HCT116 (cell line): Measurements from ENCODE around the gene PRRG2. TPM values are rescaled to one million over a fixed set of nuclear protein-coding genes. Genes with fewer than 3 reads are reported as not detected.

ENCODE experiments used
- ATAC-seq: fragments of 200-7000 bp; cut with Tn5 transposase; 2 replicates; pipeline ENCODE4 v1.9.1; 2020; ENCODE audit warnings: mild to moderate bottlenecking, moderate library complexity
- BruUV-seq: library from RNA; stranded (reverse); fragments of 400-500 nt; replicated peaks from 2 replicates; lab custom pipeline; 2021; lab: Mats Ljungman, UMichigan
- CTCF ChIA-PET: fragments of 300-600 bp; sonication (Branson Sonifier 250); formaldehyde crosslinking; loops from one replicate; lab custom pipeline; 2021; ENCODE audit warnings: antibody characterized with exemption; lab: Charles Lee
- POLR2A ChIA-PET: fragments of 300-600, 350-600 bp; sonication (Branson Sonifier 250); formaldehyde crosslinking; loops from one replicate; lab custom pipeline; 2021; ENCODE audit warnings: antibody characterized with exemption; lab: Charles Lee
- RAD21 ChIA-PET, 2 experiments: fragments of 300-600 bp; sonication (Branson Sonifier 250); formaldehyde crosslinking; loops; one replicate each; lab custom pipeline; 2023; ENCODE audit warnings: low total read pairs in 2 of 2; ENCODE audit not compliant: uncharacterized antibody in 2 of 2, unreplicated experiment in 2 of 2, low non-redundant PET in 1 of 2; lab: Charles Lee
- DNase-seq: peaks from one replicate; pipeline ENCODE4 v3.0.0-alpha.2; 2010; ENCODE audit warnings: low read depth, low spot score
- H2AFZ ChIP-seq: fragments of 200-600 bp; shearing (Covaris generic), sonication (generic); 2 replicates; pipeline ENCODE4 v1.6.1; 2017; ENCODE audit warnings: low read depth, mixed run types, mixed read lengths, antibody characterized with exemption, low read length; ENCODE audit not compliant: poor library complexity, severe bottlenecking
- H3K27ac ChIP-seq: 2 replicates; pipeline ENCODE4 v1.5.1; 2012; ENCODE audit warnings: low read depth, low read length
- H3K27me3 ChIP-seq: fragments of 200-600 bp; sonication (generic); 2 replicates; pipeline ENCODE4 v1.6.1; 2016; ENCODE audit warnings: mixed run types, low read length, mixed read lengths; ENCODE audit not compliant: insufficient read depth
- H3K36me3 ChIP-seq, 2 experiments: fragments of 200-500 bp in 1 of 2; fragments of 200-600 bp in 1 of 2; sonication (Bioruptor generic) in 1 of 2; sonication (generic) in 1 of 2; 2 replicates each; pipeline versions ENCODE4 v1.5.1 to v1.6.1; 2014 to 2016; ENCODE audit warnings: low read length in 2 of 2, inconsistent platforms in 1 of 2, mixed read lengths in 1 of 2, mixed run types in 1 of 2; ENCODE audit not compliant: insufficient read depth in 2 of 2, control insufficient read depth in 1 of 2
- H3K4me1 ChIP-seq, 2 experiments: fragments of 200-600 bp in 1 of 2; sonication (generic) in 1 of 2; 2 replicates each; pipeline versions ENCODE4 v1.5.1 to v1.6.1; 2012 to 2017; ENCODE audit warnings: low read length in 2 of 2, inconsistent platforms in 1 of 2, mild to moderate bottlenecking in 1 of 2, mixed read lengths in 1 of 2, mixed run types in 1 of 2, moderate library complexity in 1 of 2; ENCODE audit not compliant: insufficient read depth in 2 of 2, control insufficient read depth in 1 of 2
- H3K4me2 ChIP-seq: fragments of 200-600 bp; sonication (generic); 2 replicates; pipeline ENCODE4 v1.6.1; 2017; ENCODE audit warnings: mixed run types, low read length, mixed read lengths
- H3K4me3 ChIP-seq, 2 experiments: fragments of 200-600 bp in 1 of 2; sonication (generic) in 1 of 2; replicated peaks in 1 of 2; 2 replicates each; pipeline ENCODE4 v1.5.1; 2011 to 2016; ENCODE audit warnings: low read length in 2 of 2, control low read depth in 1 of 2, low read depth in 1 of 2, mild to moderate bottlenecking in 1 of 2, mixed read lengths in 1 of 2, mixed run types in 1 of 2
- H3K79me2 ChIP-seq: fragments of 200-600 bp; sonication (generic); 2 replicates; pipeline ENCODE4 v1.6.1; 2017; ENCODE audit warnings: mild to moderate bottlenecking, mixed run types, low read length, moderate library complexity, mixed read lengths; ENCODE audit not compliant: insufficient read depth
- H3K9ac ChIP-seq: fragments of 200-600 bp; sonication (generic); 2 replicates; pipeline ENCODE4 v1.6.1; 2016; ENCODE audit warnings: low read length, mixed read lengths
- H3K9me2 ChIP-seq: fragments of 200-600 bp; sonication (generic), shearing (Covaris generic); 2 replicates; pipeline ENCODE4 v1.6.1; 2017; ENCODE audit warnings: mixed run types, mild to moderate bottlenecking, moderate library complexity; ENCODE audit not compliant: insufficient read depth
- H3K9me3 ChIP-seq, 2 experiments: fragments of 200-500 bp in 1 of 2; fragments of 200-600 bp in 1 of 2; sonication (Bioruptor generic) in 1 of 2; sonication (generic) in 1 of 2; 2 replicates each; pipeline ENCODE4 v1.6.1; 2014 to 2017; ENCODE audit warnings: low read length in 2 of 2, mixed read lengths in 2 of 2, inconsistent platforms in 1 of 2, low read depth in 1 of 2, mild to moderate bottlenecking in 1 of 2, mixed run types in 1 of 2, moderate library complexity in 1 of 2; ENCODE audit not compliant: control insufficient read depth in 1 of 2, insufficient read depth in 1 of 2
- H4K20me1 ChIP-seq: fragments of 200-600 bp; sonication (generic), shearing (Covaris generic); 2 replicates; pipeline ENCODE4 v1.6.1; 2017; ENCODE audit warnings: mixed run types, mild to moderate bottlenecking, moderate library complexity; ENCODE audit not compliant: insufficient read depth
- ATF3 ChIP-seq: IDR thresholded peaks from 2 replicates; pipeline ENCODE4 v1.6.1; 2012
- EZH2 ChIP-seq: fragments of 200-600 bp; sonication (generic); IDR thresholded peaks from 2 replicates; pipeline ENCODE4 v1.6.1; 2017; ENCODE audit warnings: antibody characterized with exemption, mixed run types
- POLR2AphosphoS5 ChIP-seq: IDR thresholded peaks from 2 replicates; pipeline ENCODE4 v1.6.1; 2011; ENCODE audit warnings: mild to moderate bottlenecking, low read depth, low read length, moderate library complexity
- RAD21 ChIP-seq: IDR thresholded peaks from 2 replicates; pipeline ENCODE4 v1.6.1; 2012; ENCODE audit warnings: low read depth, mild to moderate bottlenecking
- REST ChIP-seq: IDR thresholded peaks from 2 replicates; pipeline ENCODE4 v1.6.1; 2012; ENCODE audit warnings: low read depth
- TCF7L2 ChIP-seq: IDR thresholded peaks from 2 replicates; pipeline ENCODE4 v1.7.0; 2011; ENCODE audit warnings: borderline replicate concordance, inconsistent platforms; ENCODE audit not compliant: insufficient read depth, insufficient read length; ENCODE audit errors: extremely low read depth
- intact Hi-C: fragments of 100-400 bp; cut with micrococcal nuclease; formaldehyde crosslinking; loops from 2 replicates; pipeline ENCODE4 v1.10.0; 2022
- total RNA-seq: library from RNA; stranded (reverse); gene quantifications from one replicate; pipeline ENCODE4 v1.2.1, GENCODE V29; 2021; ENCODE audit not compliant: unreplicated experiment

Gene PRRG2
- total RNA-seq, 1 experiment from 2014 or later = 6.2 TPM

GRCh38 chr19:49565261-49565660, 15.9 kb upstream of the PRRG2 start:
- CTCF ChIA-PET = no interaction called here
- H4K20me1 ChIP-seq = no peaks in the 10 kb centered on the region
- peaks cover 11 to 16% of the 10 kb centered on the region in 2 experiments for H3K4me1 ChIP-seq
- H3K79me2 ChIP-seq = peaks cover 95% of the 10 kb centered on the region
- ATAC-seq (no peak), DNase-seq (no peak)
- peaks cover under 1 to 3% of the 10 kb centered on the region in 2 experiments; a peak in 1 of 4 replicates for H3K36me3 ChIP-seq
- TF ChIP-seq TCF7L2 (no peak), EZH2 (no peak), REST (no peak), POLR2AphosphoS5 (no peak), ATF3 (no peak), RAD21 (no peak)
- no peak overlapping the region for H2AFZ ChIP-seq
- H3K4me3 ChIP-seq = no peak overlapping the region
- BruUV-seq = no TSS peak
- no peak overlapping the region for H3K9ac ChIP-seq
- H3K4me2 ChIP-seq = no peak overlapping the region
- H3K27me3 ChIP-seq = no peaks in the 10 kb centered on the region
- no peak overlapping the region for H3K27ac ChIP-seq
- no peaks in the 10 kb centered on the region for H3K9me3 ChIP-seq
- intact Hi-C loops = no loop called here
- no peaks in the 10 kb centered on the region for H3K9me2 ChIP-seq
- RAD21 ChIA-PET = interaction anchor here in 1 of 2 experiments (0.6 kb wide), 1 partner anchor 130 kb away, joined by 8 read pairs; no protein-coding TSS in a partner anchor
- POLR2A ChIA-PET = no interaction called here
